Measurements from ENCODE around the gene ZNF674. TPM values are rescaled to one million over a fixed set of nuclear protein-coding genes. Genes with fewer than 3 reads are reported as not detected.

ZNF674 gene
- total and polyA plus RNA-seq, 9 of the 15 experiments (the other 6 are each of a cell fraction or from before 2014, with no cell fraction given) = 1.2 to 4.7 (median 2.6) TPM

- TF ChIP-seq ZBTB40 (IDR thresholded peaks at IDR 0.05) (peak; percentile 83), ZBTB40 (CRISPR knock-in tag; IDR thresholded peaks at IDR 0.05) (no peak), ADNP (tag; IDR thresholded peaks at IDR 0.05) (no peak), ZSCAN29 (IDR thresholded peaks at IDR 0.05) (no peak), ARHGAP35 (IDR thresholded peaks at IDR 0.05; ENCODE audit: partially characterized antibody) (no peak), FOXM1 (IDR thresholded peaks at IDR 0.05; ENCODE audit: low read depth) (no peak), FOXM1 (CRISPR knock-in tag; IDR thresholded peaks at IDR 0.05; ENCODE audit: low read depth) (no peak), CGGBP1 (CRISPR knock-in tag; IDR thresholded peaks at IDR 0.05) (no peak), XRCC4 (IDR thresholded peaks at IDR 0.05; ENCODE audit: extremely low read depth, insufficient read depth, insufficient read length) (no peak), ZNF561 (CRISPR knock-in tag; conservative IDR thresholded peaks at IDR 0.05) (no peak), SPI1 (IDR thresholded peaks at IDR 0.05; ENCODE audit: borderline replicate concordance, low read depth, low read length) (0 out of 2 replicates have a peak, but pooled peaks have one; percentile 47), NKRF (IDR thresholded peaks at IDR 0.05; ENCODE audit: borderline replicate concordance) (peak; percentile 48; the same call in 1 of the 2 replicates), RBFOX2 (IDR thresholded peaks at IDR 0.05; ENCODE audit: low read depth, low read length) (peak; percentile 86), ETV5 (CRISPR knock-in tag; IDR thresholded peaks at IDR 0.05; ENCODE audit: low read depth) (peak; percentile 45; the same call in 1 of the 2 replicates)
Observed at GRCh38 chrX:46545111-46546005, at the start of gene ZNF674 (continued).

Data from K562 (cell line).